H1 (cell line): ENCODE data around the gene PID1. TPM values are rescaled to one million over a fixed set of nuclear protein-coding genes. Genes with fewer than 3 reads are reported as not detected.

Experiments
- CHD7 ChIP-seq: fragments of 300-600 bp; sonication (generic); IDR thresholded peaks from 2 replicates; pipeline ENCODE4 v1.7.1; 2012; ENCODE audit warnings: low read length, moderate library complexity, mild to moderate bottlenecking, inconsistent platforms; ENCODE audit not compliant: insufficient replicate concordance
- polyA plus RNA-seq, 7 experiments: library from polyadenylated mRNA; depleted of rRNA in 3 of 7; stranded (reverse) in 5 of 7; unstranded in 2 of 7; fragments of >200 nt in 5 of 7; fragments of 200-250 nt in 2 of 7; gene quantifications; 1 replicate in 5 of 7; 2 replicates in 1 of 7; 4 replicates in 1 of 7; pipeline versions ENCODE4 v1.2.1 to v1.2.3, GENCODE V29; 2011 to 2013; ENCODE audit warnings: missing spikeins in 2 of 7, mixed read lengths in 2 of 7
- total RNA-seq: library from RNA; stranded (reverse); fragmentation: NEBNext Ultra II Directional; extraction: Animal tissue kit (Norgen Biotek cat#: 25700); gene quantifications from 2 replicates; pipeline ENCODE4 v1.2.1, GENCODE V29; 2021

The PID1 gene
- total and polyA plus RNA-seq, 2 of the 8 experiments (the other 6 are each of a cell fraction or from before 2014, with no cell fraction given), result 1.5 to 3.3 TPM

GRCh38 chr2:229175497-229175863 is 95.6 kb downstream of the PID1 start (continued):
- no peak for TF ChIP-seq CHD7
